MM.1S (cell line): ENCODE measurements around the gene PLXND1.

Experiments used
- DNase-seq: peaks from one replicate; pipeline ENCODE4 v3.0.0-alpha.2; 2015
- H2AFZ ChIP-seq: fragments of 300-600 bp; sonication (generic); 2 replicates; pipeline ENCODE4 v1.6.0; 2016; ENCODE audit warnings: antibody characterized with exemption, low read length
- H3F3A ChIP-seq: fragments of 300-600 bp; sonication (generic); 2 replicates; pipeline ENCODE4 v1.6.1; 2016; ENCODE audit warnings: mild to moderate bottlenecking, antibody characterized with exemption, low read length, moderate library complexity, mixed read lengths; ENCODE audit not compliant: insufficient read depth
- H3K27ac ChIP-seq: fragments of 300-600 bp; sonication (generic); 2 replicates; pipeline ENCODE4 v1.5.1; 2016; ENCODE audit warnings: mild to moderate bottlenecking, low read length
- H3K27me3 ChIP-seq: fragments of 300-600 bp; sonication (generic); replicated peaks from 2 replicates; pipeline ENCODE4 v1.6.0; 2016; ENCODE audit warnings: low read length; ENCODE audit not compliant: insufficient read depth
- H3K36me3 ChIP-seq: fragments of 300-600 bp; sonication (generic); replicated peaks from 2 replicates; pipeline ENCODE4 v1.6.1; 2016; ENCODE audit warnings: mild to moderate bottlenecking, low read length, mixed read lengths; ENCODE audit not compliant: insufficient read depth
- H3K4me1 ChIP-seq: fragments of 300-600 bp; sonication (generic); 2 replicates; pipeline ENCODE4 v1.6.1; 2016; ENCODE audit warnings: low read length, mixed read lengths
- H3K4me2 ChIP-seq: fragments of 300-600 bp; sonication (generic); 2 replicates; pipeline ENCODE4 v1.6.0; 2016; ENCODE audit warnings: low read depth, low read length
- H3K4me3 ChIP-seq: fragments of 300-600 bp; sonication (generic); 2 replicates; pipeline ENCODE4 v1.5.1; 2016; ENCODE audit warnings: low read length, mixed read lengths
- H3K79me2 ChIP-seq: fragments of 300-600 bp; sonication (generic); 2 replicates; pipeline ENCODE4 v1.6.1; 2016; ENCODE audit warnings: mixed run types, low read length, mixed read lengths
- H3K9ac ChIP-seq: fragments of 300-600 bp; sonication (generic); 2 replicates; pipeline ENCODE4 v1.6.1; 2016; ENCODE audit warnings: low read length, mixed read lengths
- H3K9me2 ChIP-seq: fragments of 300-600 bp; sonication (generic); replicated peaks from 2 replicates; pipeline ENCODE4 v1.6.1; 2016; ENCODE audit warnings: mild to moderate bottlenecking, low read length, mixed read lengths; ENCODE audit not compliant: insufficient read depth
- H3K9me3 ChIP-seq: fragments of 300-600 bp; sonication (generic); replicated peaks from 2 replicates; pipeline ENCODE4 v1.6.1; 2016; ENCODE audit warnings: mild to moderate bottlenecking, low read length, mixed read lengths; ENCODE audit not compliant: insufficient read depth
- H4K20me1 ChIP-seq: fragments of 300-600 bp; sonication (generic); 2 replicates; pipeline ENCODE4 v1.6.1; 2016; ENCODE audit warnings: mild to moderate bottlenecking, low read length, moderate library complexity, mixed read lengths; ENCODE audit not compliant: insufficient read depth
- CTCF ChIP-seq: fragments of 300-600 bp; sonication (generic); IDR thresholded peaks from 2 replicates; pipeline ENCODE4 v1.5.1; 2016; ENCODE audit warnings: antibody characterized with exemption, low read length, mixed read lengths
- EZH2 ChIP-seq: fragments of 300-600 bp; sonication (generic); optimal IDR thresholded peaks from 2 replicates; pipeline ENCODE3; 2017; ENCODE audit warnings: low read depth, mild to moderate bottlenecking, antibody characterized with exemption, low read length, mixed read lengths
- EZH2phosphoT487 ChIP-seq: fragments of 300-600 bp; sonication (generic); IDR thresholded peaks from 2 replicates; pipeline ENCODE4 v1.6.1; 2018; ENCODE audit warnings: antibody characterized with exemption, low read length

PLXND1 gene

GRCh38 chr3:129520960-129521359 lies 85.5 kb downstream of the PLXND1 start:
- no peaks in the 10 kb centered on the region for H3K9me3 ChIP-seq
- TF ChIP-seq CTCF = no peak
- no peak for TF ChIP-seq EZH2
- no peak for TF ChIP-seq EZH2phosphoT487
- no peaks in the 10 kb centered on the region for H3K4me1 ChIP-seq
- DNase-seq = no peak
- no peaks in the 10 kb centered on the region for H3F3A ChIP-seq
- H4K20me1 ChIP-seq = no peaks in the 10 kb centered on the region
- H3K9ac ChIP-seq = no peak overlapping the region
- no peaks in the 10 kb centered on the region for H3K27me3 ChIP-seq
- no peaks in the 10 kb centered on the region for H3K79me2 ChIP-seq
- no peak overlapping the region for H2AFZ ChIP-seq
- no peak overlapping the region for H3K27ac ChIP-seq
- no peaks in the 10 kb centered on the region for H3K9me2 ChIP-seq
- H3K4me3 ChIP-seq = no peak overlapping the region
- no peaks in the 10 kb centered on the region for H3K36me3 ChIP-seq
- no peak overlapping the region for H3K4me2 ChIP-seq

- no peak for TF ChIP-seq EZH2
- TF ChIP-seq EZH2phosphoT487 = no peak
- TF ChIP-seq CTCF = no peak
These were observed 86.4 kb downstream of the PLXND1 start for GRCh38 chr3:129519896-129520715.

GRCh38 chr3:129519449-129519848 lies 87.0 kb downstream of the PLXND1 start:
- Histone ChIP-seq H3K9me3 (no peaks in the 10 kb centered on the region), H3K4me2 (no peak overlapping the region), H3K36me3 (no peaks in the 10 kb centered on the region), H4K20me1 (no peaks in the 10 kb centered on the region), H3K27ac (no peak overlapping the region), H3K9ac (no peak overlapping the region), H3K4me3 (no peak overlapping the region), H3K9me2 (no peaks in the 10 kb centered on the region), H2AFZ (no peak overlapping the region), H3K27me3 (no peaks in the 10 kb centered on the region), H3K4me1 (no peaks in the 10 kb centered on the region), H3K79me2 (no peaks in the 10 kb centered on the region), H3F3A (no peaks in the 10 kb centered on the region)
- no peak for TF ChIP-seq EZH2phosphoT487
- no peak for TF ChIP-seq CTCF
- no peak for TF ChIP-seq EZH2
- DNase-seq = no peak

More at GRCh38 chr3:129519896-129520715, 86.4 kb downstream of the PLXND1 start:
- Histone ChIP-seq H3K27ac (no peak overlapping the region), H3K9me2 (no peaks in the 10 kb centered on the region), H3K27me3 (no peaks in the 10 kb centered on the region), H2AFZ (no peak overlapping the region), H3K4me3 (no peak overlapping the region), H3K79me2 (no peaks in the 10 kb centered on the region), H4K20me1 (no peaks in the 10 kb centered on the region), H3K9ac (no peak overlapping the region), H3K4me1 (no peaks in the 10 kb centered on the region), H3K36me3 (no peaks in the 10 kb centered on the region), H3K4me2 (no peak overlapping the region), H3F3A (no peaks in the 10 kb centered on the region), H3K9me3 (no peaks in the 10 kb centered on the region)
- DNase-seq = no peak
